Measurements from ENCODE around the gene TMIGD2.

DNA sequence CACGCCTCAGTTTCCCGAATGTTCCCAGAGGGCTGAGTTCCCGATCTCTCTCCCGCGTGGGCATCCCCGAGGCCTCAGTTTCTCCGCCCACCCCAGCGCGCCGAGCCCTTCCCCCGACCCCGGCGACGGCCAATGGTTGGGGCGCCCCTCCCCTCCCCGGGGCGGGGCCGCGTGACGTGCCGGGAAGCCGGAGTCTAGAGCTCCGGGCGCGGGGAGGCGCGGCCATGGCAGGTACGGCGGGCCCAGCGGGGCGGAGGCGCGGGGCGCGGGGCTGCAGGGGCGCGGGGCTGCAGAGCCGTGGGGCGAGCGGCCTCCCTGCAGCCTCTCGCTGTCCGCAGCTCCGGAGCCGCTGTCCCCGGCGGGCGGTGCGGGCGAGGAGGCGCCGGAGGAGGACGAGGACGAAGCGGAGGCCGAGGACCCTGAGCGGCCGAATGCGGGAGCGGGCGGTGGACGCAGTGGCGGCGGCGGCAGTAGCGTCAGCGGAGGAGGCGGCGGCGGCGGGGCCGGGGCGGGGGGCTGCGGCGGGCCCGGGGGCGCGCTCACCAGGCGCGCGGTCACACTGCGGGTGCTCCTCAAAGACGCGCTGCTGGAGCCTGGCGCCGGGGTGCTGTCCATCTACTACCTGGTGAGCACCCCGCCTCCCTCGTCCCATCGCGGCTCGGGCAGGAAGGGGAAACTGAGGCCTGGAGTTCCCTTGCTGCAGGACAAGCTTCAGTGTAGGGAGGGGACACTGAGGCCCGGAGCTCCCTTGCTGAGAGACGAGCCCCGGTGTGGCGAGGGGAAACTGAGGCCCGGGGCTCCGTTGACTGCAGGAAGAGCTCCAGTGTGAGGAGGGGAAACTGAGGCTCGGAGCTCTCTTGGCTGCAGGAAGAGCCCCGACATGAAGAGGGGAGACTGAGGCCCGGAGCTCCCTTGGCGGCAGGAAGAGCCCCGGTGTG is 41.5 kb upstream of the TMIGD2 start, which contains the start of gene MPND:
- TF ChIP-seq, protein P1, sequence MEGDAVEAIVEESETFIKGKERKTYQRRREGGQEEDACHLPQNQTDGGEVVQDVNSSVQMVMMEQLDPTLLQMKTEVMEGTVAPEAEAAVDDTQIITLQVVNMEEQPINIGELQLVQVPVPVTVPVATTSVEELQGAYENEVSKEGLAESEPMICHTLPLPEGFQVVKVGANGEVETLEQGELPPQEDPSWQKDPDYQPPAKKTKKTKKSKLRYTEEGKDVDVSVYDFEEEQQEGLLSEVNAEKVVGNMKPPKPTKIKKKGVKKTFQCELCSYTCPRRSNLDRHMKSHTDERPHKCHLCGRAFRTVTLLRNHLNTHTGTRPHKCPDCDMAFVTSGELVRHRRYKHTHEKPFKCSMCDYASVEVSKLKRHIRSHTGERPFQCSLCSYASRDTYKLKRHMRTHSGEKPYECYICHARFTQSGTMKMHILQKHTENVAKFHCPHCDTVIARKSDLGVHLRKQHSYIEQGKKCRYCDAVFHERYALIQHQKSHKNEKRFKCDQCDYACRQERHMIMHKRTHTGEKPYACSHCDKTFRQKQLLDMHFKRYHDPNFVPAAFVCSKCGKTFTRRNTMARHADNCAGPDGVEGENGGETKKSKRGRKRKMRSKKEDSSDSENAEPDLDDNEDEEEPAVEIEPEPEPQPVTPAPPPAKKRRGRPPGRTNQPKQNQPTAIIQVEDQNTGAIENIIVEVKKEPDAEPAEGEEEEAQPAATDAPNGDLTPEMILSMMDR (conservative IDR thresholded peaks at IDR 0.05; ENCODE audit: low read depth, low read length) = no peak
- no peak for TF ChIP-seq POLR2A (IDR thresholded peaks at IDR 0.05; ENCODE audit: low read depth, low read length)
- no peak for TF ChIP-seq MAFK (IDR thresholded peaks at IDR 0.05; ENCODE audit: low read depth, low read length)
- TF ChIP-seq MXI1 (IDR thresholded peaks at IDR 0.05; ENCODE audit: borderline replicate concordance, low read depth, low read length) = 0 out of 2 replicates have a peak, but pooled peaks have one; percentile 19
- no peak for TF ChIP-seq CHD1 (IDR thresholded peaks at IDR 0.05; ENCODE audit: low read depth, low read length)
- no peak for TF ChIP-seq BHLHE40 (IDR thresholded peaks at IDR 0.05; ENCODE audit: low read depth, low read length)
- TF ChIP-seq RFX5 (IDR thresholded peaks at IDR 0.05; ENCODE audit: low read depth, low read length) = no peak
- TF ChIP-seq CEBPB (IDR thresholded peaks at IDR 0.05; ENCODE audit: low read depth, low read length) = no peak
